ENCODE data around the gene OTOF.
A peak's percentile ranks its signal among the peaks of the same experiment; 100 is the strongest.
"Not testable (repeated sequence)": the region's sequence is repeated elsewhere in the genome, so short reads cannot be mapped to it uniquely, and the experiment has no call there.

OTOF gene

GRCh38 chr2:26480566-26481423, 2.9 kb upstream of the OTOF start:
- no peak for DNase-seq (ENCODE audit: low read depth, low spot score)

GRCh38 chr2:26479789-26480565, 2.1 kb upstream of the OTOF start:
- no peak for DNase-seq (ENCODE audit: low read depth, low spot score)

- DNase-seq (ENCODE audit: low read depth, low spot score), result no peak
Observed at GRCh38 chr2:26479131-26479788, 1.3 kb upstream of the OTOF start.

GRCh38 chr2:26478366-26478765, 442 bp upstream of the OTOF start:
- no peak for DNase-seq (ENCODE audit: low read depth, low spot score)

- DNase-seq (ENCODE audit: low read depth, low spot score), result no peak
Observed at GRCh38 chr2:26477126-26477910, 606 bp downstream of the OTOF start.

GRCh38 chr2:26475832-26476501, 2.0 kb downstream of the OTOF start:
- no peak for DNase-seq (ENCODE audit: low read depth, low spot score)

- no peak for DNase-seq (ENCODE audit: low read depth, low spot score)
Observed at GRCh38 chr2:26475037-26475436, 2.9 kb downstream of the OTOF start.

- DNase-seq (ENCODE audit: low read depth, low spot score), result no peak
Observed at GRCh38 chr2:26474261-26474785, 3.6 kb downstream of the OTOF start.

GRCh38 chr2:26473796-26474195, 4.1 kb downstream of the OTOF start:
- DNase-seq (ENCODE audit: low read depth, low spot score), result no peak

- DNase-seq (ENCODE audit: low read depth, low spot score), result no peak
Observed at GRCh38 chr2:26472821-26473655, 4.9 kb downstream of the OTOF start.

- DNase-seq (ENCODE audit: low read depth, low spot score), result no peak
Observed at GRCh38 chr2:26471766-26472706, 5.9 kb downstream of the OTOF start.

GRCh38 chr2:26471289-26471688, 6.6 kb downstream of the OTOF start:
- DNase-seq (ENCODE audit: low read depth, low spot score), result no peak

- no peak for DNase-seq (ENCODE audit: low read depth, low spot score)
Observed at GRCh38 chr2:26470601-26471260, 7.2 kb downstream of the OTOF start.

- no peak for DNase-seq (ENCODE audit: low read depth, low spot score)
Observed at GRCh38 chr2:26469955-26470354, 8.0 kb downstream of the OTOF start.

GRCh38 chr2:26469092-26469710, 8.7 kb downstream of the OTOF start:
- DNase-seq (ENCODE audit: low read depth, low spot score), result peak; percentile 42

GRCh38 chr2:26468544-26468943, 9.4 kb downstream of the OTOF start:
- not testable (repeated sequence) for DNase-seq (ENCODE audit: low read depth, low spot score)

GRCh38 chr2:26466662-26467310, 11.1 kb downstream of the OTOF start:
- no peak for DNase-seq (ENCODE audit: low read depth, low spot score)
